Astrocyte of the spinal cord (primary cell): ENCODE data around the gene XXYLT1.

Experiments
- DNase-seq: peaks from one replicate; pipeline ENCODE4 v3.0.0; 2011; ENCODE audit warnings: low read depth, low spot score
- H3K4me3 ChIP-seq: 2 replicates; pipeline ENCODE4 v1.5.1; 2011; ENCODE audit warnings: low read depth, mild to moderate bottlenecking, low read length, moderate library complexity
- CTCF ChIP-seq: IDR thresholded peaks from 2 replicates; pipeline ENCODE4 v1.5.1; 2012; ENCODE audit warnings: low read depth, mild to moderate bottlenecking, low read length, inconsistent platforms
- in situ Hi-C: cut with HindIII; loops from 2 replicates; pipeline ENCODE4 v1.10.0; 2017; ENCODE audit warnings: low sequenced_read_pairs

XXYLT1 gene

GRCh38 chr3:195282961-195283360, 12.0 kb upstream of the XXYLT1 start:
- in situ Hi-C loops: no loop called here
- no peak for TF ChIP-seq CTCF
- no peak for DNase-seq
- H3K4me3 ChIP-seq: no peak overlapping the region

- in situ Hi-C loops: no loop called here
- no peak for TF ChIP-seq CTCF
- DNase-seq: no peak
- H3K4me3 ChIP-seq: no peak overlapping the region
Measured at GRCh38 chr3:195274259-195274966, 3.5 kb upstream of the XXYLT1 start.

GRCh38 chr3:195271410-195272243, 668 bp upstream of the XXYLT1 start:
- H3K4me3 ChIP-seq: peak overlapping the region; percentile 81
- peak; percentile 91 for DNase-seq
- TF ChIP-seq CTCF: peak; percentile 74
- in situ Hi-C loops: no loop called here

GRCh38 chr3:195270079-195270816, 711 bp downstream of the XXYLT1 start:
- in situ Hi-C loops: no loop called here
- peak overlapping the region; percentile 81 for H3K4me3 ChIP-seq
- peak; percentile 24 for TF ChIP-seq CTCF
- DNase-seq: peak; percentile 65

GRCh38 chr3:195269375-195270078, 1.4 kb downstream of the XXYLT1 start:
- H3K4me3 ChIP-seq: peak overlapping the region; percentile 81
- in situ Hi-C loops: no loop called here
- DNase-seq: no peak
- no peak for TF ChIP-seq CTCF
